HAP-1 (cell line): ENCODE results near the gene AXIN1.
"Not testable (repeated sequence)": the region's sequence is repeated elsewhere in the genome, so short reads cannot be mapped to it uniquely, and the experiment has no call there.

Experiments
- DNase-seq, 2 experiments: peaks; one replicate each; pipeline ENCODE4 v3.0.0-alpha.2; 2016 to 2020; ENCODE audit warnings: low spot score in 2 of 2
- H3K27me3 ChIP-seq: fragments of 250-450 bp; sonication (Bioruptor Pico); 2 replicates; pipeline ENCODE4 v1.5.1; 2020; ENCODE audit warnings: low read depth, mild to moderate bottlenecking, moderate library complexity
- H3K36me3 ChIP-seq: fragments of 250-450 bp; sonication (Bioruptor Pico); replicated peaks from 2 replicates; pipeline ENCODE4 v1.5.1; 2020; ENCODE audit warnings: mild to moderate bottlenecking
- H3K4me1 ChIP-seq: fragments of 250-450 bp; sonication (Bioruptor Pico); 2 replicates; pipeline ENCODE4 v1.5.1; 2020; ENCODE audit warnings: mild to moderate bottlenecking
- H3K4me3 ChIP-seq: fragments of 250-450 bp; sonication (Bioruptor Pico); 2 replicates; pipeline ENCODE4 v1.5.1; 2020; ENCODE audit warnings: mild to moderate bottlenecking, moderate library complexity
- H3K9me3 ChIP-seq: fragments of 250-450 bp; sonication (Bioruptor Pico); 2 replicates; pipeline ENCODE4 v1.5.1; 2020; ENCODE audit warnings: mild to moderate bottlenecking, moderate library complexity
- in situ Hi-C: fragments of 300-500 bp; cut with MboI; formaldehyde crosslinking; loops from 3 replicates; pipeline ENCODE4 v1.14.3; 2020; ENCODE audit warnings: low sequenced_read_pairs, inconsistent platforms, mixed read lengths

The AXIN1 gene

DNA sequence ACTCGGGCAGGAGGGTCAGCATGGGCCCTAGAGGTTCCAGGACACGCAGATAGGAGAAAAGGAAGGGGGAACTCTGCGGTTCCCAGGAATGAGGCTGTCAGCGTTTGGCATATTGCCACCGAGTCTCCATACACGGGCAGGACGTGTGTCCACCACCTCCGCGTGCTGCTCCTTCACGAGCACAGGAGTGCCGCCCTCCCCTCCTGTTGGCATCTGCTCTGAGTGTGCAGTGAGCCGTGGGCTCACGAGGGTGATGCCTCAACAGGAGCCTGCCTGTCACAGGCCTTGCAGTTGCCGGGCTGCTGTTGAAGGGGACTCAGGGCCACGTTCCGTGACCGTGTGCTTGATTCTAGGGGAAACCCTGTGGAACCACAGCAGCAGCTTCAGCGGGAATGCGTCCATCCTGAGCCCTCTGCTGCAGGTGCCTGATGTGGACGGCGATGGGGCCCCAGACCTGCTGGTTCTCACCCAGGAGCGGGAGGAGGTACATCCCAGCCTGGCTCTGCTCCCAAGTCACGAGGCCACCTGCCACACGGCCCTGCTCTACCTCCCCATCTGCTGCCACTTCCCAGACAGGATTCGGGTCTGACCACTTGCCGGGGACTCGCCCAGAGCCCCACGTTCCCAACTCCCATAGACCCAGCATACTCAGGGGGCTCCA is 91.4 kb downstream of the AXIN1 start:
- in situ Hi-C loops: no loop called here
- DNase-seq: no peak
- peaks cover 8% of the 10 kb centered on the region for H3K36me3 ChIP-seq

DNA sequence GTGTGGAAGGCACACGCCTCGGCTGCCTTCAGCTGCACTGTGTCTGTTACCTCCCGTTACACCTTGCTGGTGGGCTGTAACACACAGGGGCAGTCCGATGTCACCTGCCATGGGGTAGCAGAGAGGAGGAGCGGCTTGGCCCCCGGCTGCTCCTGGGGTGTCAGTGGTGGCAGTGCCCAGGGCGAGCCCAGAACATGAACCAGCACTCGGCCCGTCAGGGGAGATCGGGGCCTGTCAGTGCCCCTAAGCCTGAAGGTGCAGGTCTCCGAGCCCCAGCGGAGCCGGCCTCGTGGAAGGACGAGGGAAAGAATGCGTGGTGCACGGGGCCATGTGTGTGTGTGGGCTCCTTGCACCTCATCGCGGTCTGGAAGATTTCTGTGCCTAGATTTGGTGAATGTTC is 92.2 kb downstream of the AXIN1 start:
- in situ Hi-C loops: no loop called here
- Histone ChIP-seq H3K9me3 (no peaks in the 10 kb centered on the region), H3K4me1 (no peaks in the 10 kb centered on the region), H3K4me3 (no peak overlapping the region), H3K27me3 (no peaks in the 10 kb centered on the region), H3K36me3 (peaks cover 12% of the 10 kb centered on the region)
- DNase-seq: no peak

More for the DNA sequence above, 91.4 kb downstream of the AXIN1 start:
- H3K27me3 ChIP-seq: no peaks in the 10 kb centered on the region
- no peak overlapping the region for H3K4me3 ChIP-seq
- H3K4me1 ChIP-seq: no peaks in the 10 kb centered on the region
- no peaks in the 10 kb centered on the region for H3K9me3 ChIP-seq

GRCh38 chr16:259814-260253 is 92.7 kb downstream of the AXIN1 start:
- in situ Hi-C loops: no loop called here
- H3K4me3 ChIP-seq: no peak overlapping the region
- H3K4me1 ChIP-seq: no peaks in the 10 kb centered on the region
- no peaks in the 10 kb centered on the region for H3K9me3 ChIP-seq
- H3K27me3 ChIP-seq: no peaks in the 10 kb centered on the region
- peaks cover 9% of the 10 kb centered on the region for H3K36me3 ChIP-seq
- DNase-seq: no peak

DNA sequence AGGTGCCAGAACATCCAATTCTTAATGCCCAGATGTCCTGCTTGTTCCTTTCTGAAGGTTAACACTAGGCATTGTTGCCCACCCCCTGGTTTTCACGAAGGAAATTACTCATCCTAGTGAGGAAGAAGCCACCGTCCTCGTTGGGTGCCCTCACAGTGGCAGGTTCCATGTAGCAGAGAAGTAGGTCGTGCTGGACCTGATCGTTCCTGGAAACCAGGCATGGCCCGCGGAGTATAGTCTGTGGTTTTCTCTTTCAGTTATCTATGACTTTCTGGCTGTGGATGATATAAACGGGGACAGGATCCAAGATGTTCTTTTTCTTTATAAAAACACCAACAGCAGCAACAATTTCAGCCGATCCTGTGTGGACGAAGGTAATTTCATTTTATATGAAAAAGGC is 93.3 kb downstream of the AXIN1 start:
- in situ Hi-C loops: no loop called here
- Histone ChIP-seq H3K36me3 (peaks cover 9% of the 10 kb centered on the region), H3K4me1 (no peaks in the 10 kb centered on the region), H3K9me3 (no peaks in the 10 kb centered on the region), H3K4me3 (no peak overlapping the region), H3K27me3 (no peaks in the 10 kb centered on the region)
- DNase-seq: no peak

- H3K27me3 ChIP-seq, H3K4me3 ChIP-seq, H3K4me1 ChIP-seq, H3K9me3 ChIP-seq, H3K36me3 ChIP-seq, DNase-seq, in situ Hi-C loops: not testable (repeated sequence)
These were observed 94.4 kb downstream of the AXIN1 start for GRCh38 chr16:258091-258490.

GRCh38 chr16:255183-255582 is 97.3 kb downstream of the AXIN1 start:
- Histone ChIP-seq H3K9me3 (no peaks in the 10 kb centered on the region), H3K4me3 (no peak overlapping the region), H3K36me3 (peaks cover 6% of the 10 kb centered on the region), H3K27me3 (no peaks in the 10 kb centered on the region), H3K4me1 (no peaks in the 10 kb centered on the region)
- no peak for DNase-seq
- in situ Hi-C loops: no loop called here

DNA sequence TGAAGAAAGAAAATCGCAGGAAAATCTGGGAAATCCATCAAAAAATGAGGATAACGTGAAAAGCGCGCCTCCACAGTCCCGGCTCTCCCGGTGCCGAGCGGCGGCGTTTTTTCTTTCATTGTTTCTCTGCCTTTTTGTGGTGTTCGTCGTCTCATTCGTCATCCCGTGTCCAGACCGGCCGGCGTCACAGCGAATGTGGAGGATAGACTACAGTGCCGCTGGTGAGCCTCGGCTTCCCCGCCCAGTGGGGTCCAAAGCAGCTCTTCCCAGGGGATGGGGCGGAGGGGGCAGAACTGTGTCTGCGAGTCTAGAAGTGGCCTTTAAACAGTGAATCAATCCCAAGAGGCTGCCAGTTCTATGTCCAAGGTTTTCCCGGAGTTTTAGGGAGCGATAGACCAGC is 98.1 kb downstream of the AXIN1 start:
- no peaks in the 10 kb centered on the region for H3K9me3 ChIP-seq
- no peaks in the 10 kb centered on the region for H3K4me1 ChIP-seq
- no peak for DNase-seq
- peaks cover 6% of the 10 kb centered on the region for H3K36me3 ChIP-seq
- in situ Hi-C loops: no loop called here
- no peak overlapping the region for H3K4me3 ChIP-seq
- H3K27me3 ChIP-seq: no peaks in the 10 kb centered on the region

- Histone ChIP-seq H3K4me3 (no peak overlapping the region), H3K27me3 (no peaks in the 10 kb centered on the region), H3K9me3 (no peaks in the 10 kb centered on the region), H3K36me3 (peaks cover 6% of the 10 kb centered on the region), H3K4me1 (no peaks in the 10 kb centered on the region)
- in situ Hi-C loops: no loop called here
- no peak for DNase-seq
These were observed 98.7 kb downstream of the AXIN1 start for GRCh38 chr16:253833-254232.

DNA sequence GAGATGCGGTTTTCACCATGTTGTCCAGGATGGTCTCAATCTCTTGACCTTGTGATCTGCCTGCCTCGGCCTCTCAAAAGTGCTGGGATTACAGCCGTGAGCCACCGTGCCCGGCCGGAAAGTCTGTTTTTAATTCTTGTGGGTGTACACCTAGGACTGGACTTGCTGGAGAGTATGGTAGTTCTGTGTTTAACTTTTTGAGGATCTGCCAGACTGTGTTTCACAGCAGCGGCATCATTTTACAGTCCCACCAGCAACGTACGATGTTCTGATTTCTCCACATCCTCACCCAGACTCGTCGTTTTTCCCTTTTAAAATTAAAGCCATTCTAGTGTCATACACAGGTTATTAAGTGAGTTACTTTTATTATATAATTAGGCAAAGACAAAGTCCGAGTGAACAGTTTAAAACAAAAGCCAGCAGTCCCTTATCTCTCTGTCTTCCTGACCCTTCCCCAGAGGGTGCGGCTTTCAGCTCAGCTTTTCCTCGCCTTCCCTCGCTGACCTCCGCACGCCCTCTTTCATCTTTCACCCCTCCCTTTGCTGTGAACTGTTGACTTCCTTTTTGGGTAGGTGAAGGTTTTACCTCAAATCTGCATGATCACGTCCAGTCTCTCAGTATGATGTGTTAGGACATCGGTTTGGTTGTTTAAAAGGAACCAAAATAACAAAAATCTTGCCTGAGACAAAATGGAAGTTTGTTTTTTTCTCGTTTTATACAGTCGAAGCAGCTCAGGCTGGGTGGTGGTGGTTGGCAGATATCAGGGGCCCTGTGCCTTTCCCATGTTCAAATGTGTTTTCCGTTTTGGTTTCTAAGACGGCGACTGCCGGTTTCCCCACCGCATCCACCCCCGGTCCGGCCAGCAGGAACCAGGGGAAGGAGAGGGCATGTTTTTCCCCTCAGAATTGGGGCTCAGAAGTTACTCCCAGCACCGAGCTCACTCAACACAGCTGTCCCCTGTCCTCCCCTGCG is 99.9 kb downstream of the AXIN1 start:
- in situ Hi-C loops: no loop called here
- no peaks in the 10 kb centered on the region for H3K27me3 ChIP-seq
- no peak for DNase-seq

GRCh38 chr16:249431-249830 is 103.1 kb downstream of the AXIN1 start:
- H3K36me3 ChIP-seq: no peaks in the 10 kb centered on the region; the same call in 1 of the 2 replicates
- DNase-seq: no peak
- no peaks in the 10 kb centered on the region for H3K9me3 ChIP-seq
- H3K4me1 ChIP-seq: no peaks in the 10 kb centered on the region
- no peaks in the 10 kb centered on the region for H3K27me3 ChIP-seq
- no peak overlapping the region for H3K4me3 ChIP-seq
- in situ Hi-C loops: no loop called here

More for the DNA sequence above, 99.9 kb downstream of the AXIN1 start:
- H3K36me3 ChIP-seq: peaks cover 6% of the 10 kb centered on the region
- no peaks in the 10 kb centered on the region for H3K4me1 ChIP-seq
- H3K4me3 ChIP-seq: no peak overlapping the region
- no peaks in the 10 kb centered on the region for H3K9me3 ChIP-seq

GRCh38 chr16:247027-247426 is 105.5 kb downstream of the AXIN1 start:
- Histone ChIP-seq H3K9me3 (no peaks in the 10 kb centered on the region), H3K27me3 (no peaks in the 10 kb centered on the region), H3K4me3 (no peak overlapping the region), H3K4me1 (no peaks in the 10 kb centered on the region), H3K36me3 (no peaks in the 10 kb centered on the region)
- in situ Hi-C loops: no loop called here
- no peak for DNase-seq

DNA sequence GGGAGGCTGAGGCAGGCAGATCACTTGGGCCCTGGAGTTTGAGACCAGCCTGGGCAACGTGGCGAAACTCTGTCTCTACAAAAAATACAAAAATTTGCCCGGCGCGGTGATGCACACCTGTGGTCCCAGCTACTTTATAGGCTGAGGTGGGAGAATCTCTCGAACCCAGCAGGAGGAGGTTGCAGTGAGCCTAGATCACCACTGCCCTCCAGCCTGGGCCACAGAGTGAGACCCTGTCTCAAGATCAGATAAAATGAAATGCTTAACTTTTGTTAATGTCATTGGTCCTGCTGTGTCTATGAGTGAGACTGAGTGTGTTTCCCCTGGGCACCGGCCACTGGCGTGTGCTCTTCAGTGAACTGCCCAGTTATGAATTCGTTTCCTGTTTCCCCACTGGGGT is 107.4 kb downstream of the AXIN1 start:
- H3K4me1 ChIP-seq: no peaks in the 10 kb centered on the region
- in situ Hi-C loops: no loop called here
- no peaks in the 10 kb centered on the region for H3K36me3 ChIP-seq
- H3K27me3 ChIP-seq: no peaks in the 10 kb centered on the region
- H3K9me3 ChIP-seq: no peaks in the 10 kb centered on the region
- H3K4me3 ChIP-seq: no peak overlapping the region
- DNase-seq: no peak

DNA sequence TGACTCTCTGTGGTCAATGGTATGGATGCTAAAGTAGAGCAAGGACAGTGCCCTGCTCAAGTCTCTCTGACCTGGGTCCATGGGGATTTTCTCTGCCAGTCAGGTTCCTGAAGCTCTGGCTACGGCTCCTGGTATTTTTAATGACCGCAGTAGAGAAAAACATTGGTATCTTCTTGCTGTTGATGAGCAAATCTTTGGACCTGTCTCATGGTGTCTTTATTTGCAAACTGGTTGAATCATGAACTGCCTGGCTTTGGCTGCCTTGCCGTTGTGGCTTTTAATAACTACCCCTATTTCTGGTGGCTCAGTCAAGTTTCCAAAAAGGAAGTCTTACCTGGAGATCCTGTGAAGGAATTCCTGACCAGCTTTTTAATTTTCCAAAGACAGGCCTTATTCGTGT is 109.2 kb downstream of the AXIN1 start:
- in situ Hi-C loops: no loop called here
- H3K9me3 ChIP-seq: no peaks in the 10 kb centered on the region

DNA sequence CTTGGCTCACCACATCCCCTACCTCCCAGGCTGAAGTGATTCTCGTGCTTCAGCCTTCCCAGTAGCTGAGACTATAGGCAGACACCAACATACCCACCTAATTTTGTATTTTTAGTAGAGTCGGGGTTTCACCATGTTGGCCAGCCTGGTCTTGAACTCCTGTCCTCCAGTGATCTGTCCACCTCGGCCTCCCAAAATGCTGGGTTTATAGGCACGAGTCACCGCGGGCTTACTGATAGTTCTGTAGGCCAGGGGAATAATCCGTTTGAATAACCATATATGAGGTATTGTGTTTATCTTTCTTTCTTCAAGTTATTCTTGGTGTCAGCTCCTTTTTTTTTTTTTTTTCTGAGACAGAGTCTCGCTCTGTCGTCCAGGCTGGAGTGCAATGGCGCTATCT is 110.2 kb downstream of the AXIN1 start:
- H3K4me1 ChIP-seq: no peaks in the 10 kb centered on the region
- H3K9me3 ChIP-seq: no peaks in the 10 kb centered on the region
- in situ Hi-C loops: no loop called here
- no peak overlapping the region for H3K4me3 ChIP-seq
- H3K36me3 ChIP-seq: no peaks in the 10 kb centered on the region
- DNase-seq: no peak
- no peaks in the 10 kb centered on the region for H3K27me3 ChIP-seq

More for the DNA sequence above, 109.2 kb downstream of the AXIN1 start:
- Histone ChIP-seq H3K27me3 (no peaks in the 10 kb centered on the region), H3K4me1 (no peaks in the 10 kb centered on the region), H3K4me3 (no peak overlapping the region), H3K36me3 (no peaks in the 10 kb centered on the region)
- no peak for DNase-seq
